HFF-Myc (cell line): ENCODE data around the gene FKBP1A.

Source experiments
- DNase-seq: peaks from one replicate; pipeline ENCODE4 v3.0.0-alpha.2; 2011; ENCODE audit warnings: low read depth; ENCODE audit errors: extremely low read depth
- H3K4me3 ChIP-seq: replicated peaks from 2 replicates; pipeline ENCODE4 v1.5.1; 2011; ENCODE audit warnings: low read depth, mild to moderate bottlenecking, control low read depth, low read length
- CTCF ChIP-seq: IDR thresholded peaks from 2 replicates; pipeline ENCODE4 v1.5.1; 2012; ENCODE audit warnings: mild to moderate bottlenecking, low read depth, low read length, control low read depth; ENCODE audit errors: missing control alignments

The FKBP1A gene

GRCh38 chr20:1338096-1338495, 54.8 kb downstream of the FKBP1A start:
- no peak for DNase-seq
- no peak for TF ChIP-seq CTCF
- no peak overlapping the region for H3K4me3 ChIP-seq

- DNase-seq, result no peak
- no peak for TF ChIP-seq CTCF
- H3K4me3 ChIP-seq, result no peak overlapping the region
Measured at GRCh38 chr20:1337441-1337840, 55.4 kb downstream of the FKBP1A start.

GRCh38 chr20:1336699-1337367, 56.0 kb downstream of the FKBP1A start:
- no peak for DNase-seq

GRCh38 chr20:1335961-1336698, 56.7 kb downstream of the FKBP1A start:
- H3K4me3 ChIP-seq, result no peak overlapping the region
- no peak for TF ChIP-seq CTCF
- DNase-seq, result no peak

More at GRCh38 chr20:1336699-1337367, 56.0 kb downstream of the FKBP1A start:
- no peak overlapping the region for H3K4me3 ChIP-seq
- TF ChIP-seq CTCF, result no peak

- TF ChIP-seq CTCF, result no peak
- no peak for DNase-seq
Measured at GRCh38 chr20:1334761-1335160, 58.1 kb downstream of the FKBP1A start.

GRCh38 chr20:1334370-1334731, 58.5 kb downstream of the FKBP1A start:
- DNase-seq, result no peak
- TF ChIP-seq CTCF, result no peak

More at GRCh38 chr20:1334761-1335160, 58.1 kb downstream of the FKBP1A start:
- no peak overlapping the region for H3K4me3 ChIP-seq

More at GRCh38 chr20:1334370-1334731, 58.5 kb downstream of the FKBP1A start:
- H3K4me3 ChIP-seq, result no peak overlapping the region
